Heart right ventricle (tissue), 16 donors: ENCODE measurements around the gene LRRC7. TPM values are rescaled to one million over a fixed set of nuclear protein-coding genes. Genes with fewer than 3 reads are reported as not detected.

ENCODE experiments used
- ATAC-seq, 8 donors: fragments of 200-7000 bp; cut with Tn5 transposase; one replicate each; pipeline ENCODE4 v1.9.1; 2020; ENCODE audit warnings: mild to moderate bottlenecking in 8 of 8, moderate library complexity in 8 of 8, moderate number of reproducible peaks in 1 of 8
- DNase-seq, 2 donors: peaks; one replicate each; pipeline ENCODE4 v3.0.0-alpha.2; 2020
- H3K27ac ChIP-seq, 10 donors: fragments of 200-600 bp; sonication (generic) in 2 of 10; one replicate each; pipeline versions ENCODE4 v1.5.0 to v1.8.0; 2020 to 2022; ENCODE audit warnings: mild to moderate bottlenecking in 3 of 10
- H3K27me3 ChIP-seq, 7 donors: fragments of 200-600 bp; one replicate each; pipeline ENCODE4 v1.8.0; 2021 to 2022; ENCODE audit warnings: mild to moderate bottlenecking in 2 of 7
- H3K36me3 ChIP-seq, 9 donors: fragments of 200-600 bp; sonication (generic) in 1 of 9; one replicate each; pipeline versions ENCODE4 v1.5.0 to v1.8.0; 2020 to 2022; ENCODE audit warnings: mild to moderate bottlenecking in 2 of 9
- H3K4me1 ChIP-seq, 9 donors: fragments of 200-600 bp; sonication (generic) in 1 of 9; one replicate each; pipeline versions ENCODE4 v1.5.0 to v1.8.0; 2020 to 2022; ENCODE audit warnings: mild to moderate bottlenecking in 4 of 9
- H3K4me3 ChIP-seq, 10 donors: fragments of 200-600 bp; sonication (generic) in 2 of 10; one replicate each; pipeline versions ENCODE4 v1.5.0 to v1.8.0; 2020 to 2022; ENCODE audit warnings: mild to moderate bottlenecking in 7 of 10, moderate library complexity in 2 of 10
- H3K9me3 ChIP-seq, 11 donors: fragments of 200-600 bp in 10 of 11; sonication (generic) in 2 of 11; one replicate each; pipeline versions ENCODE4 v1.5.0 to v1.8.0; 2013 to 2022; ENCODE audit warnings: mild to moderate bottlenecking in 2 of 11, control low read depth in 1 of 11, moderate library complexity in 1 of 11
- CTCF ChIP-seq, 9 donors: fragments of 200-600 bp; sonication (generic) in 2 of 9; IDR thresholded peaks; one replicate each; pipeline versions ENCODE4 v1.5.0 to v1.8.0; 2021 to 2022; ENCODE audit warnings: antibody characterized with exemption in 9 of 9, mild to moderate bottlenecking in 5 of 9, moderate library complexity in 1 of 9
- WGBS, 2 donors: extraction: QIAGEN DNeasy Blood & Tissue Kit; methylation state at CpG; one replicate each; pipeline ENCODE4 v1.1.7; 2013; ENCODE audit warnings: inconsistent platforms in 1 of 2; 5-methylcytosine and 5-hydroxymethylcytosine counted together
- intact Hi-C, 10 donors: fragments of 100-400 bp; cut with DNase I; formaldehyde crosslinking; loops; one replicate each; pipeline versions ENCODE4 v1.11.1 to v1.14.2; 2022
- polyA plus RNA-seq, 2 donors: library from polyadenylated mRNA; stranded (reverse); fragments of 200-250 nt; gene quantifications; one replicate each; pipeline ENCODE4 v1.2.3, GENCODE V29; 2013
- total RNA-seq, 10 donors: library from RNA; stranded (reverse); fragmentation: NEBNext Ultra II Directional in 3 of 10; extraction: Animal tissue kit (Norgen Biotek cat#: 25700) in 3 of 10; gene quantifications; one replicate each; pipeline versions ENCODE4 v1.2.1 to v1.2.4, GENCODE V29; 2021 to 2023
- donor health status: Arrhythmogenic right ventricular cardiomyopathy.
- donor health status: ischemic (EF 13 %, LVEDD 7.1; RV severe dilation, severe dysfunction).
- donor health status: healthy with polysubstance abuse.
- donor health status: DM: no; HTN: yes; CAD: no.
- donor health status: DM: no; HTN: no; CAD: no.
- donor health status: ischemic (EF 25% LVEDD 6.9; RV normal size, moderate dysfunction).
- donor health status: ischemic (EF 25% LVEDD 5.7; RV mildly dilated, moderate dysfunction).
- donor health status: healthy.
- donor health status: DM: yes; HTN: yes; CAD: no.
- donor health status: Ischemic cardiomyopathy.
- donor health status: ischemic (EF 35%, LVEDD 5.7; RV mildly dilated, moderate dysfunction).
- donor health status: nonischemic (EF 11% LVEDD 7.7; RV severe dilation, severe dysfunction).
- donor health status: DM: yes; HTN: yes; CAD: no.
- donor health status: PGD.
- donor health status: ischemic (EF 29% LVEDD 5.4; RV normal size, mild dysfunction).
- donor health status: nonischemic (EF 23%, LVEDD 6.1; RV moderate dilation, normal function).

The LRRC7 gene
- total and polyA plus RNA-seq, 12 donors, result 0.03 to 2.1 (median 0.59) TPM

- DNase-seq (no peak), ATAC-seq (no peak)
- no peaks in the 10 kb centered on the region for H3K9me3 ChIP-seq
- peaks cover 0 to 71% (median 0%) of the 10 kb centered on the region in 9 donors for H3K36me3 ChIP-seq
- no peak for TF ChIP-seq CTCF (IDR thresholded peaks at IDR 0.05)
- intact Hi-C loops, result no loop called here
- no peak overlapping the region for H3K4me3 ChIP-seq
- H3K27me3 ChIP-seq, result no peaks in the 10 kb centered on the region
- WGBS, 2 donors, result 83% methylated on average over 4 of the region's 4 CpGs
- H3K27ac ChIP-seq, result no peak overlapping the region
- peaks cover 0 to 7% (median 0%) of the 10 kb centered on the region in 9 donors for H3K4me1 ChIP-seq
Measured at GRCh38 chr1:70164350-70164749, 596.6 kb downstream of the LRRC7 start.

- no peaks in the 10 kb centered on the region for H3K9me3 ChIP-seq
- H3K4me3 ChIP-seq, result no peak overlapping the region
- no peaks in the 10 kb centered on the region for H3K27me3 ChIP-seq
- peaks cover 0 to 56% (median 3%) of the 10 kb centered on the region in 9 donors for H3K36me3 ChIP-seq
- DNase-seq (no peak), ATAC-seq (no peak)
- TF ChIP-seq CTCF (IDR thresholded peaks at IDR 0.05), result no peak
- H3K27ac ChIP-seq, result no peak overlapping the region
- H3K4me1 ChIP-seq, result peaks cover 0 to 7% (median 0%) of the 10 kb centered on the region in 9 donors
- intact Hi-C loops, result no loop called here
Measured at GRCh38 chr1:70168283-70168682, 600.6 kb downstream of the LRRC7 start.

- ATAC-seq (peak in 2 of 8 donors; percentile 53 to 77), DNase-seq (no peak)
- intact Hi-C loops, result no loop called here
- H3K4me3 ChIP-seq, result no peak overlapping the region
- no peaks in the 10 kb centered on the region for H3K9me3 ChIP-seq
- no peak overlapping the region for H3K27ac ChIP-seq
- peaks cover 0 to 60% (median 3%) of the 10 kb centered on the region in 9 donors for H3K36me3 ChIP-seq
- H3K27me3 ChIP-seq, result no peaks in the 10 kb centered on the region
- no peak for TF ChIP-seq CTCF (IDR thresholded peaks at IDR 0.05)
- 75 to 81% methylated on average over 5 of the region's 5 CpGs for WGBS, 2 donors
- peaks cover 0 to 7% (median 0%) of the 10 kb centered on the region in 9 donors for H3K4me1 ChIP-seq
Measured at GRCh38 chr1:70169018-70169839, 601.5 kb downstream of the LRRC7 start.

- Histone ChIP-seq H3K27ac (no peak overlapping the region), H3K4me1 (peaks cover 0 to 7% (median 0%) of the 10 kb centered on the region in 9 donors), H3K9me3 (no peaks in the 10 kb centered on the region), H3K36me3 (peaks cover 0 to 60% (median 8%) of the 10 kb centered on the region in 9 donors), H3K4me3 (no peak overlapping the region), H3K27me3 (no peaks in the 10 kb centered on the region)
- DNase-seq, result no peak
- no peak for ATAC-seq
- WGBS, 2 donors, result 95 to 97% methylated on average over 1 of the region's 1 CpG
- intact Hi-C loops, result no loop called here
- TF ChIP-seq CTCF (IDR thresholded peaks at IDR 0.05), result no peak
Measured at GRCh38 chr1:70171512-70171911, 603.8 kb downstream of the LRRC7 start.
